AG04449 (cell line): ENCODE data around the gene CYP21A2.
"Not testable (repeated sequence)": the region's sequence is repeated elsewhere in the genome, so short reads cannot be mapped to it uniquely, and the experiment has no call there.

Experiments
- CTCF ChIA-PET: fragments of 350-600 bp; formaldehyde crosslinking; extraction: SDS; loops from one replicate; lab custom pipeline; 2021; ENCODE audit warnings: antibody characterized with exemption; lab: Yijun Ruan, JAX
- POLR2A ChIA-PET: fragments of 400-600, 350-600 bp; formaldehyde crosslinking; extraction: SDS; loops from one replicate; lab custom pipeline; 2020; ENCODE audit warnings: antibody characterized with exemption, inconsistent platforms; lab: Yijun Ruan, JAX
- DNase-seq: peaks from one replicate; pipeline ENCODE4 v3.0.0-alpha.2; 2010; ENCODE audit warnings: low read depth, low spot score
- H3K4me3 ChIP-seq: 2 replicates; pipeline ENCODE4 v1.5.1; 2011; ENCODE audit warnings: low read depth, mild to moderate bottlenecking, control low read depth, low read length
- CTCF ChIP-seq: IDR thresholded peaks from one replicate; pipeline ENCODE4 v1.5.1; 2011; ENCODE audit warnings: mild to moderate bottlenecking, moderate library complexity, low read length, control low read depth, inconsistent platforms; ENCODE audit not compliant: insufficient read depth; ENCODE audit errors: missing control alignments

Gene CYP21A2

DNA sequence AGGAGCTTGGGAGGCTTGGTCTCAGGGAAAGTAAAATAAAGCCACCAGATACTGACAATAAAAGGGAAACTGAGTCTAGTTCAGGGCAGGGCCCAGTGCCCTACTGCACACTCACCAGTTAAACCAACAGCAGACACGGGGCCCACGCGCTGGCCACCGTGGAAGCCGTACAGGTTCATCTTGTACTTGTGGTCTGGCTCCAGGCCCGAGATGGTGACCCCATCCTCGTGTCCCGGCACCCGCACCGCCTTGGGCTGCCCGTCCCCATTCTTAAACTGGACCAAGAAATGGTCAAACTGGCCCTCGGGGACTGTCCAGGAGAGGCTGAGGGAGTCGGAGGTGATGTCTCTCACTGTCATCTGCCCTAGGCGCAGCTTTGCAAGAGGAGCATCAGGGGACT, 26.5 kb downstream of the CYP21A2 start:
- ChIA-PET CTCF (interaction anchor here (4.9 kb wide), 1 partner anchor 17 kb away, joined by 39 read pairs; no protein-coding TSS in a partner anchor), POLR2A (no interaction called here)
- H3K4me3 ChIP-seq = no peak overlapping the region
- TF ChIP-seq CTCF = no peak
- DNase-seq = no peak

- DNase-seq, POLR2A ChIA-PET, CTCF ChIA-PET, H3K4me3 ChIP-seq: not testable (repeated sequence)
These were observed 29.3 kb downstream of the CYP21A2 start for GRCh38 chr6:32067521-32067920.

GRCh38 chr6:32068315-32068714, 30.1 kb downstream of the CYP21A2 start:
- DNase-seq, POLR2A ChIA-PET, H3K4me3 ChIP-seq, CTCF ChIA-PET: not testable (repeated sequence)

DNA sequence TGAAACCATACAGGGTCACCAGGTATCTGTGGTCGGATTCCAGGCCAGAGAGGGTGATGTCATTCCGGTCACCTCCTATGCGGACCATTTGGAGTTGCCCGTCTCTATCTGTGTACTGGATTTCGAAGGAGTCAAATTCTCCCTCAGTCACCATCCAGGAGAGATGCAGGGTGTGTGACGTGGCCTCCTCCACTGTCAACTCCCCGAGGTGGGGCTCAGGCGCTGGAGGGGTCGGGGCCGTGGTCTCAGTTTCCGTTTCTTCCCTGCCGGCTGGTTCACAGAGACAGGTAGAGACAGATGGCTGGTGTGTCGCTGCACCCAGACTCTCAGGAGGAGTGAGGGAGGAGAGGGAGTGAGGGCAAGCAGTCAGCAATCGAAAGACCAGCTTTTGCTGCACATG, 30.7 kb downstream of the CYP21A2 start:
- CTCF ChIA-PET = no interaction called here
- DNase-seq = no peak
- no peak for TF ChIP-seq CTCF

GRCh38 chr6:32069460-32069859, 31.2 kb downstream of the CYP21A2 start:
- no peak overlapping the region for H3K4me3 ChIP-seq
- ChIA-PET POLR2A (no interaction called here), CTCF (interaction anchor here (1.1 to 4.5 kb wide), 2 partner anchors 21 to 49 kb away, joined by 3 to 21 read pairs; no protein-coding TSS in a partner anchor)
- TF ChIP-seq CTCF = no peak
- no peak for DNase-seq

More for the DNA sequence above, 30.7 kb downstream of the CYP21A2 start:
- POLR2A ChIA-PET = no interaction called here
- H3K4me3 ChIP-seq = no peak overlapping the region

GRCh38 chr6:32069878-32070515, 31.8 kb downstream of the CYP21A2 start:
- no peak for TF ChIP-seq CTCF
- POLR2A ChIA-PET = no interaction called here
- DNase-seq = no peak
- H3K4me3 ChIP-seq = no peak overlapping the region
- CTCF ChIA-PET = interaction anchor here (0.5 to 4.5 kb wide), 3 partner anchors 22 to 48 kb away, joined by 3 to 21 read pairs (median 3); no protein-coding TSS in a partner anchor

DNA sequence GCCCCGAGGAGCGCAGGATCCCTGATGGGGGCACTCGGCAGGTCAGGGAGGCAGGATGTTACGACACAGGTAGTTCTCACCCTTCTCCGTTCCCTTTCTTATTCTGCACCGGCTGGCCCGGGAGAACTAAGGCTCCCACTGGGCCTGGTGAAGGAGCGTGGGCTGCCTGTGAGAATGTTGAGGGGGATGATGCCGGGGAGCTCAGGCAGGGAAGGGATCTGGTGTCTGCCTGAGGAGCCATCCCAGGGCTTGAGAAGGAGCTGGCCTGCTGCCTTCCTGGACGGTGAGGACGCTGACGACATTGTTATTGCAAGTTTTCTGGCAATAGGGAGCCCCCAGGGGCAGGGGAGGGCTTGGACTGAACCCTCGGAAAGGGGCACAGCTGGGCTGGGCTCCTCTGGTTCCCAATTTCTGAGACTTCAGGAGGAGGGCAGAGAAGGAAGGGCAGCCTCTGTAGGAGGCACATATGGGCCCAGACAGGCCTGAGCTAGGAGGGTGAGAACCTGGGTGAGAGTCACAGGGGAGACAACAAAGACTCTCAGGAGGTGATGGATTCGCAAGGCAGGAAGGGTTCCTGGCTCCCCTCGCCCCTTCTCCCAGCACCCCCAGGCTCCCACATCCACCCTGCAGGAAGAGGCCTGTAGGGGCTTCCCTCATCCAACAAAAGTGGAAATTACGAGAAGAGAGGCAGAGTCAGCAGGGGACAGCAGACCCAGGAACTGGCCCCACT, 32.8 kb downstream of the CYP21A2 start:
- no peak for TF ChIP-seq CTCF
- CTCF ChIA-PET = interaction anchor here (4.5 kb wide), 1 partner anchor 23 kb away, joined by 21 read pairs; no protein-coding TSS in a partner anchor
- no peak for DNase-seq
- POLR2A ChIA-PET = no interaction called here
- H3K4me3 ChIP-seq = no peak overlapping the region
